Measurements from ENCODE around the gene LARP4B. TPM values are rescaled to one million over a fixed set of nuclear protein-coding genes. Genes with fewer than 3 reads are reported as not detected.

The LARP4B gene
- polyA plus RNA-seq, 4 donors, result 12.4 to 52.6 (median 21.2) TPM

DNA sequence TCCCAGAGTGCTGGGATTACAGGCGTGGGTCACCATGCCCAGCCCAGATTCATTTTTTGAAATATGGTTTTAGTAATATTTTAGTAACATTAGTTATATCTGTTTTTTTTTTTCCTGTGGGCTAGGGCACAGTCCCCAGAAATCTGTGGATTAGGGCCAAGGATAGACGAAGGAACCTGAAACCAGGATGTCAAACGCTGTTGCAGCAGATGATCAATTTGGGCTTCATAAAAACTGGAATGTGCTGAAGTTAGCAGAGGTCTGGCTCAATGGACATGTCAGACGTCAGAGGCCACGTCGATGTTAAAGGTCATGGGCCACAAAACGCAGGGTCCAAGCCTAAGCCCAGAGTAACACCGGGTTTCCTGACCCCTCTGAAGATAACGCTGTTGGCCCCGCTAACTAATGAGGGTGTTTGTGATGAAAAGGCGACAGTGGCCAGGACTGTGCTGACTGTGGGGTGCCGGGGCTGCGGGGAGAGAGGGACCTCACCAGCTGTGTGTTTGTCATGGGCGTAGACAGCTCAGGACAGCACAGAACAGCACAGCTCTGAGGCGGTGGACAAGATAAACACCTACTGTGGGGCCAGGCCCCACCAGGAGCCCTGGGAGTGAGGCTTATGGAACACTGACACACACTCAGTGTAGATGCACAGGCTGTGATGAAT, 32.9 kb upstream of the LARP4B start:
- peaks cover 0 to 3% (median 0%) of the 10 kb centered on the region in 3 donors for H3K4me1 ChIP-seq (ENCODE audit: control insufficient read depth in 3 of 3, insufficient read depth in 2 of 3, low read depth in 1 of 3, low read length in 2 of 3)
- H3K9me3 ChIP-seq (ENCODE audit: control insufficient read depth in 2 of 2, insufficient read depth in 1 of 2, low read depth in 1 of 2, low read length in 1 of 2), result no peaks in the 10 kb centered on the region
- no peak for FAIRE-seq
- peaks cover 0 to 2% (median 0%) of the 10 kb centered on the region in 3 donors for H3K27me3 ChIP-seq (ENCODE audit: control insufficient read depth in 3 of 3, insufficient read depth in 3 of 3, low read length in 3 of 3)
- H3K36me3 ChIP-seq (ENCODE audit: control insufficient read depth in 3 of 3, insufficient read depth in 2 of 3, low read depth in 1 of 3, low read length in 3 of 3), result no peaks in the 10 kb centered on the region
- no peak overlapping the region for H3K4me3 ChIP-seq (ENCODE audit: low read depth in 1 of 3, low read length in 3 of 3)
- DNase-seq, result no peak
- 88 to 91% (median 89%) methylated on average over 15 of the region's 15 CpGs for WGBS, 3 donors
- H3K27ac ChIP-seq (ENCODE audit: low read depth in 1 of 3, low read length in 2 of 3), result no peak overlapping the region

- Histone ChIP-seq H3K4me3 (ENCODE audit: low read depth in 1 of 3, low read length in 3 of 3) (no peak overlapping the region), H3K4me1 (ENCODE audit: control insufficient read depth in 3 of 3, insufficient read depth in 2 of 3, low read depth in 1 of 3, low read length in 2 of 3) (peaks cover 0 to 3% (median 0%) of the 10 kb centered on the region in 3 donors), H3K27ac (ENCODE audit: low read depth in 1 of 3, low read length in 2 of 3) (no peak overlapping the region), H3K27me3 (ENCODE audit: control insufficient read depth in 3 of 3, insufficient read depth in 3 of 3, low read length in 3 of 3) (peaks cover 0 to 2% (median 0%) of the 10 kb centered on the region in 3 donors), H3K36me3 (ENCODE audit: control insufficient read depth in 3 of 3, insufficient read depth in 2 of 3, low read depth in 1 of 3, low read length in 3 of 3) (no peaks in the 10 kb centered on the region), H3K9me3 (ENCODE audit: control insufficient read depth in 2 of 2, insufficient read depth in 1 of 2, low read depth in 1 of 2, low read length in 1 of 2) (no peaks in the 10 kb centered on the region)
- DNase-seq, result no peak
- 85 to 94% (median 91%) methylated on average over 4 of the region's 4 CpGs for WGBS, 3 donors
- no peak for FAIRE-seq
These were observed 32.1 kb upstream of the LARP4B start for GRCh38 chr10:963655-964054.

GRCh38 chr10:963186-963585, 31.7 kb upstream of the LARP4B start:
- Histone ChIP-seq H3K9me3 (ENCODE audit: control insufficient read depth in 2 of 2, insufficient read depth in 1 of 2, low read depth in 1 of 2, low read length in 1 of 2) (no peaks in the 10 kb centered on the region), H3K4me3 (ENCODE audit: low read depth in 1 of 3, low read length in 3 of 3) (no peak overlapping the region), H3K27ac (ENCODE audit: low read depth in 1 of 3, low read length in 2 of 3) (no peak overlapping the region), H3K4me1 (ENCODE audit: control insufficient read depth in 3 of 3, insufficient read depth in 2 of 3, low read depth in 1 of 3, low read length in 2 of 3) (peaks cover 0 to 3% (median 0%) of the 10 kb centered on the region in 3 donors), H3K27me3 (ENCODE audit: control insufficient read depth in 3 of 3, insufficient read depth in 3 of 3, low read length in 3 of 3) (peaks cover 0 to 2% (median 0%) of the 10 kb centered on the region in 3 donors), H3K36me3 (ENCODE audit: control insufficient read depth in 3 of 3, insufficient read depth in 2 of 3, low read depth in 1 of 3, low read length in 3 of 3) (no peaks in the 10 kb centered on the region)
- 79 to 85% (median 84%) methylated on average over 5 of the region's 5 CpGs for WGBS, 3 donors
- DNase-seq, result no peak
- no peak for FAIRE-seq

GRCh38 chr10:962342-962741, 30.8 kb upstream of the LARP4B start:
- H3K4me3 ChIP-seq (ENCODE audit: low read depth in 1 of 3, low read length in 3 of 3), result no peak overlapping the region
- 89 to 92% (median 91%) methylated on average over 3 of the region's 3 CpGs for whole genome bisulfite sequencing, 3 donors
- no peaks in the 10 kb centered on the region for H3K9me3 ChIP-seq (ENCODE audit: control insufficient read depth in 2 of 2, insufficient read depth in 1 of 2, low read depth in 1 of 2, low read length in 1 of 2)
- FAIRE-seq (no peak), DNase-seq (no peak)
- H3K27ac ChIP-seq (ENCODE audit: low read depth in 1 of 3, low read length in 2 of 3), result no peak overlapping the region
- peaks cover 0 to 3% (median 0%) of the 10 kb centered on the region in 3 donors for H3K4me1 ChIP-seq (ENCODE audit: control insufficient read depth in 3 of 3, insufficient read depth in 2 of 3, low read depth in 1 of 3, low read length in 2 of 3)
- no peaks in the 10 kb centered on the region for H3K36me3 ChIP-seq (ENCODE audit: control insufficient read depth in 3 of 3, insufficient read depth in 2 of 3, low read depth in 1 of 3, low read length in 3 of 3)
- H3K27me3 ChIP-seq (ENCODE audit: control insufficient read depth in 3 of 3, insufficient read depth in 3 of 3, low read length in 3 of 3), result peaks cover 0 to under 1% (median 0%) of the 10 kb centered on the region in 3 donors

DNA sequence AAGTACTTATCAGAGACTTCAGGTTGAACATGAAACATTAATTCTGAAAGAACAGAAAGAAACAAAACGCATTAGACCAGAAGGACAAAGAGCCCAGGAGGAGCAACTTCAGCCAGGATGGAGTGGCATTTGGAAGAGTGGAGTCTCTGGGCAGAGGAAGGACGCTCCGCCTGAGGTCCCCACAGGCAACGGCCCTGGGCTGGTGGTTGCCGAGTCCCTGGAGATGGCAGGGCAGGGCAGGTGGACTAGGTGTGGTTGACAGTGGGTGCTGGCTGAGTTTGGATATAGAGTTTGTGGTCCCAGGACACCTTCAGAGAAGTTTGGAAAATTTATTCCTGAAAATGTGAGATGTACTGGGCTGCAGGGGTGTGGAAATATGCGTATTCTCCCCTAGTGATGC, 27.4 kb upstream of the LARP4B start:
- DNase-seq (no peak), FAIRE-seq (no peak)
- H3K4me1 ChIP-seq (ENCODE audit: control insufficient read depth in 3 of 3, insufficient read depth in 2 of 3, low read depth in 1 of 3, low read length in 2 of 3), result no peaks in the 10 kb centered on the region
- WGBS, 3 donors, result 88 to 93% (median 89%) methylated on average over 6 of the region's 6 CpGs
- H3K4me3 ChIP-seq (ENCODE audit: low read depth in 1 of 3, low read length in 3 of 3), result no peak overlapping the region
- no peaks in the 10 kb centered on the region for H3K36me3 ChIP-seq (ENCODE audit: control insufficient read depth in 3 of 3, insufficient read depth in 2 of 3, low read depth in 1 of 3, low read length in 3 of 3)
- H3K27me3 ChIP-seq (ENCODE audit: control insufficient read depth in 3 of 3, insufficient read depth in 3 of 3, low read length in 3 of 3), result no peaks in the 10 kb centered on the region
- no peaks in the 10 kb centered on the region for H3K9me3 ChIP-seq (ENCODE audit: control insufficient read depth in 2 of 2, insufficient read depth in 1 of 2, low read depth in 1 of 2, low read length in 1 of 2)
- H3K27ac ChIP-seq (ENCODE audit: low read depth in 1 of 3, low read length in 2 of 3), result no peak overlapping the region

DNA sequence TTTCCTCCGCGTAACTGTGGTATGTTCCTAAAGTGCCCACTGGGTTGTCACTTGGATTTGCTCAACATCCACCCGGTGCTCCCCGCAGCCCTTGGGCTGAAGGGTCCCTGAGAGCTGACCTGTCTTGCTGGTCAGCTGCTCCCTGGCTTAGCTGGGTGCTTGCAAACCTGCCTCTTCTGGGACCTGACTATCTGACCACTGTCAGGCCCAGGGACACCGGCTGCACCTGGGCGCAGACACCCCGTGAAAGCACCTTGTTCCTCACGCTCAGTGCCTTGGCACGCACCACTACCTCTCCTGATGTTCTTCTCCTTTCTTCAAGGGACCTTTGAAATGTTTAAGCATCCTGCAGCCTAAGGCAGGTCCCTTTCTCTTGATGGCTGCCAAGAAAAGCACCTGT, 26.6 kb upstream of the LARP4B start:
- Histone ChIP-seq H3K4me3 (ENCODE audit: low read depth in 1 of 3, low read length in 3 of 3) (no peak overlapping the region), H3K27me3 (ENCODE audit: control insufficient read depth in 3 of 3, insufficient read depth in 3 of 3, low read length in 3 of 3) (no peaks in the 10 kb centered on the region), H3K27ac (ENCODE audit: low read depth in 1 of 3, low read length in 2 of 3) (no peak overlapping the region), H3K9me3 (ENCODE audit: control insufficient read depth in 2 of 2, insufficient read depth in 1 of 2, low read depth in 1 of 2, low read length in 1 of 2) (no peaks in the 10 kb centered on the region), H3K4me1 (ENCODE audit: control insufficient read depth in 3 of 3, insufficient read depth in 2 of 3, low read depth in 1 of 3, low read length in 2 of 3) (no peaks in the 10 kb centered on the region), H3K36me3 (ENCODE audit: control insufficient read depth in 3 of 3, insufficient read depth in 2 of 3, low read depth in 1 of 3, low read length in 3 of 3) (no peaks in the 10 kb centered on the region)
- 91 to 93% (median 93%) methylated on average over 9 of the region's 9 CpGs for WGBS, 3 donors
- DNase-seq (no peak), FAIRE-seq (no peak)

DNA sequence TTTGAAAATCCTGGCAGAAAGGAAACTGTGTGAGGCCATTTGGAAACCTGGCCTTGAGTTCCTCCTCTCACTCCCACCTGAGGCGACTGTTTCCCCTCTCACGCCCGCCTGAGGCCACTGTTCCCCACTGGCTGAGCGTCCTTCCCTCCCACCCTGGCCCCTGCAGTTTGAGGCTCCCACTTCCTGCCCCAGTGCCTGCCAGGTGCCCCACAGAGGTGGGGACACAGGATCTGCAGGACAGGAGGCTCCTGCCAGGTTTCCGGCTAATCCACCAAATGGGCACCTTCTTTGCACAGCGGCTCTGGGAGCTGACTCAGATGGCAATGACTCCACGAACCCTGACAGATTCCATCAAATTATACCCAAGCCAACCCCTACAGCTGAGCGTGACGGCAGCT, 24.3 kb upstream of the LARP4B start:
- Histone ChIP-seq H3K27ac (ENCODE audit: low read depth in 1 of 3, low read length in 2 of 3) (no peak overlapping the region), H3K9me3 (ENCODE audit: control insufficient read depth in 2 of 2, insufficient read depth in 1 of 2, low read depth in 1 of 2, low read length in 1 of 2) (no peaks in the 10 kb centered on the region), H3K4me3 (ENCODE audit: low read depth in 1 of 3, low read length in 3 of 3) (no peak overlapping the region), H3K27me3 (ENCODE audit: control insufficient read depth in 3 of 3, insufficient read depth in 3 of 3, low read length in 3 of 3) (no peaks in the 10 kb centered on the region), H3K4me1 (ENCODE audit: control insufficient read depth in 3 of 3, insufficient read depth in 2 of 3, low read depth in 1 of 3, low read length in 2 of 3) (no peaks in the 10 kb centered on the region), H3K36me3 (ENCODE audit: control insufficient read depth in 3 of 3, insufficient read depth in 2 of 3, low read depth in 1 of 3, low read length in 3 of 3) (no peaks in the 10 kb centered on the region)
- 70 to 84% (median 80%) methylated on average over 9 of the region's 9 CpGs for WGBS, 3 donors
- no peak for FAIRE-seq
- DNase-seq, result no peak

GRCh38 chr10:955127-955819, 23.8 kb upstream of the LARP4B start:
- WGBS, 3 donors, result 38 to 54% (median 44%) methylated on average over 13 of the region's 13 CpGs
- DNase-seq, result no peak
- no peak for FAIRE-seq

More at GRCh38 chr10:955127-955819, 23.8 kb upstream of the LARP4B start:
- Histone ChIP-seq H3K9me3 (ENCODE audit: control insufficient read depth in 2 of 2, insufficient read depth in 1 of 2, low read depth in 1 of 2, low read length in 1 of 2) (no peaks in the 10 kb centered on the region), H3K36me3 (ENCODE audit: control insufficient read depth in 3 of 3, insufficient read depth in 2 of 3, low read depth in 1 of 3, low read length in 3 of 3) (no peaks in the 10 kb centered on the region), H3K27me3 (ENCODE audit: control insufficient read depth in 3 of 3, insufficient read depth in 3 of 3, low read length in 3 of 3) (no peaks in the 10 kb centered on the region), H3K4me1 (ENCODE audit: control insufficient read depth in 3 of 3, insufficient read depth in 2 of 3, low read depth in 1 of 3, low read length in 2 of 3) (no peaks in the 10 kb centered on the region), H3K4me3 (ENCODE audit: low read depth in 1 of 3, low read length in 3 of 3) (no peak overlapping the region), H3K27ac (ENCODE audit: low read depth in 1 of 3, low read length in 2 of 3) (no peak overlapping the region)
